Activated CD4-positive, alpha-beta T cell treated with anti-CD3 and anti-CD28 coated beads for 4 hours (primary cell): Measurements from ENCODE around the gene TMEM150A.
"Not testable (repeated sequence)": the region's sequence is repeated elsewhere in the genome, so short reads cannot be mapped to it uniquely, and the experiment has no call there.

Experiments
- DNase-seq, 2 donors: peaks; one replicate each; pipeline ENCODE4 v3.0.0-alpha.2; 2020

The TMEM150A gene

GRCh38 chr2:85561280-85562212, 41.0 kb downstream of the TMEM150A start, which contains the start of gene GGCX:
Gene GGCX (minus strand): TSS chr2:85561493. CDS start chr2:85561428, 65 bp downstream.
- DNase-seq: peak; percentile 93 to 95

GRCh38 chr2:85560812-85561279, 41.7 kb downstream of the TMEM150A start:
- DNase-seq: peak in 1 of 2 donors; percentile 38

- DNase-seq: not testable (repeated sequence)
These were observed 42.1 kb downstream of the TMEM150A start for GRCh38 chr2:85560403-85560726.

- DNase-seq: no peak
These were observed 44.3 kb downstream of the TMEM150A start for GRCh38 chr2:85558160-85558559.

GRCh38 chr2:85557130-85557529, 45.4 kb downstream of the TMEM150A start:
- no peak for DNase-seq

GRCh38 chr2:85554980-85555612, 47.4 kb downstream of the TMEM150A start:
- DNase-seq: no peak

- no peak for DNase-seq
These were observed 49.3 kb downstream of the TMEM150A start for GRCh38 chr2:85553184-85553583.

- peak; percentile 81 to 93 for DNase-seq
These were observed 50.5 kb downstream of the TMEM150A start for GRCh38 chr2:85551698-85552678.

GRCh38 chr2:85550486-85550885, 52.0 kb downstream of the TMEM150A start:
- no peak for DNase-seq

- DNase-seq: no peak
These were observed 52.7 kb downstream of the TMEM150A start for GRCh38 chr2:85549826-85550225.

- DNase-seq: no peak
These were observed 53.4 kb downstream of the TMEM150A start for GRCh38 chr2:85549095-85549494.

- no peak for DNase-seq
These were observed 53.9 kb downstream of the TMEM150A start for GRCh38 chr2:85548608-85548900.
